Panc1 (cell line): ENCODE results near the gene RAB4A.

Experiments used
- CTCF ChIP-seq: fragments of 450-650 bp; IDR thresholded peaks from 2 replicates; pipeline ENCODE4 v1.5.1; 2017; ENCODE audit warnings: mild to moderate bottlenecking
- POLR2AphosphoS5 ChIP-seq: IDR thresholded peaks from 2 replicates; pipeline ENCODE4 v1.6.1; 2012; ENCODE audit warnings: mild to moderate bottlenecking, low read depth, low read length, moderate library complexity
- SIN3A ChIP-seq: IDR thresholded peaks from 2 replicates; pipeline ENCODE4 v1.6.1; 2012; ENCODE audit warnings: low read depth, mild to moderate bottlenecking, low read length, moderate library complexity, borderline replicate concordance; ENCODE audit not compliant: insufficient read depth

DNA sequence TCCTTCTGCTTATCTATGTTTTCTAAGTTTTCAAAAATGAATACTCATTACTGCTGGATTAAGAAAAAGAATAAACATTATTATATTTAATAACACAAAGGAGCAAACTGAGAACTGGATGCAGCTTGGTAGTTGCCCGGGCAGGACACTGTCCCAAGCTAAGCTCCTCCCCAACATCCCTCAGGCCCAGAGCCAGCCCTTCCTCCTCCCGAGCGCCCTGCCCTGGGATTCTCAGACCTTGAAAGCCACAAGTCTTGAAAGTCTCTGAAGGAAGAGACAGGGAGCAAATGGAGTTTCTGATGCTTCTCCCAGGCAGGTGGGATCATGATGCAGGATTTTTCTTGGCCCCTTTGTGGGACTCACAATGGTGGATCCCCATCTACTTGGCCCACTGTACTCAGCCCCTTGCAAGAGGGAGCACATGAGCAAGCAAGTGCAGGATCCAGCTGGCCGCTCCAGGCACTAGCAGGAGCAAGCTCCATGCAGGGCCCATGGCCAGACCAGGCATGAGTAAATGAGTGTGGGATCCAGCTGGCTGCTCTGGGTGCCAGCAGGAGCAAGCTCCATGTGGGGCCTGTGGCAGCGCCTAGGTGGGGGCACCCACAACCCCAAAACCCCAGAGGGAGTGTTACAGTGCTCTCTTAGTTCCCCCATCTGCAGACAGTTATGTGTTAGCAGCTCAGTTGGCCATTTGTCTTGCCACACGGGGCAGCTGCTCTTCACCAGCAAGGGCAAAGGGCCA, 32.1 kb upstream of the RAB4A start:
- TF ChIP-seq SIN3A: no peak
- no peak for TF ChIP-seq CTCF
- no peak for TF ChIP-seq POLR2AphosphoS5
